GM23248 (cell line): ENCODE data around the gene RAD51B.

Experiments
- EZH2 ChIP-seq: fragments of 200-600 bp; sonication (generic); IDR thresholded peaks from 2 replicates; pipeline ENCODE4 v1.6.1; 2018; ENCODE audit warnings: antibody characterized with exemption, mild to moderate bottlenecking; ENCODE audit not compliant: insufficient read depth, poor library complexity, severe bottlenecking
- EZH2phosphoT487 ChIP-seq: fragments of 200-600 bp; sonication (generic); IDR thresholded peaks from 2 replicates; pipeline ENCODE4 v1.6.1; 2018; ENCODE audit warnings: antibody characterized with exemption, moderate library complexity, mild to moderate bottlenecking, low read depth; ENCODE audit not compliant: insufficient read depth

DNA sequence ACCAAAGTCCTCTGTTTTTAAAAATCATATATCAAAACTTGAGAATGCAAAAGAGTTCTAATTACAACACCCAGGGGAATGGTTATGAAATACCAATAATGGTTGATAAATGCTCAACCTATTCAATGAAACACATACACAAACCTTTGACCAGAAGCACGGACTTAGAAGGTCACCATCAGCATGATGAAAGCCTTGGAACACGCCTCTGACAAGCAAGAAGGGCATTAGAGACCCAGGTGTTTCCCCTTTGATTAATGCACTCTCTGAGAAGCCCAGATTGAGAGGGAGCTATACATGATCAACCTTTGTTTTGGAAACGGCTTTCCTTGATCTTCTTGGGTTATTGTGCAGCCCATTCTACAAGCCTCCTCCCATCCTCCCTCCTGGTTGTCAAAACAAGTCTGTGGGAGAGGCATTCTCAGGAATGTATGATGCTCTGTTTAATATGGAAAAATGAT lies 904.3 kb downstream of the RAD51B start:
- TF ChIP-seq EZH2phosphoT487 (no peak), EZH2 (no peak)
